Fibroblast of lung (primary cell): ENCODE results near the gene KIF11.

Experiments used
- CTCF ChIP-seq, 2 donors: IDR thresholded peaks in 1 of 2; conservative IDR thresholded peaks in 1 of 2; 1 replicate in 1 of 2; 2 replicates in 1 of 2; pipeline ENCODE4 v1.5.1; 2011 to 2012; ENCODE audit warnings: low read length in 2 of 2, control low read depth in 1 of 2, inconsistent platforms in 1 of 2, low read depth in 1 of 2, mild to moderate bottlenecking in 1 of 2
- EZH2 ChIP-seq: IDR thresholded peaks from 2 replicates; pipeline ENCODE4 v1.5.1; 2012; ENCODE audit warnings: low read length, control low read depth, mild to moderate bottlenecking; ENCODE audit errors: missing control alignments

DNA sequence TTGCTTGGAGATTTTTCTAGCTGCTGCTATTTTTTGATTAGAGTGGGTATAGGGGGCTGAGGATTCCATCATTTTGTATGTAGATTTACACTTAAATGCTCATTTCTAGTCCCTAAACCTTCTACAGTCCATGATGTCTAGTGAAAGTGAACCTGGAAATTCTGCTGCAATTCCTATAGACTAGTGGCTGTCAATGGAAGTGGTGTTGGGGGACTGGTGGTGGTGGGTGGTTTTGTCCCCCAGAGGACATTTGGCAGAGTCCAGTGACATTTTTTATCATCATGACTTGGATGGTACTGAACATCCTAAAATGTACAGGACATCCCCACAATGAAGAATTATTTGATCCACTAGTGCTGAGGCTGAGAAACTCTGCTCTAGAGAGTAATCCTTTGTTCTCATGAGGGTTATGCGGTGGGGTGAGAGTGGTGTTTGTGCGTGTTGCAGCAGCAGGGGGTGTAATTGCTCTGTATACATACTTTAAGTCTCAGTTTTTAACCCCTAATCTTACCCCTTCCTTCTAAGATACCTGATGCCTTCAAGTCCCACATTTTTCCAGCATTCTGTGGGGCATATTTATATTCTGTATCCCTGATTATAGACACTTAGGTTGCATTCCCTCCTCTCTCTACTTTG is 35.0 kb downstream of the KIF11 start:
- TF ChIP-seq CTCF (conservative IDR thresholded peaks at IDR 0.05 in 1 of 2, IDR thresholded peaks at IDR 0.05 in 1 of 2; ENCODE audit: low read depth in 1 of 2, low read length in 2 of 2) (no peak), EZH2 (no peak)
